Non-pigmented ciliary epithelial cell (primary cell): ENCODE data around the gene CC2D2A.
"Not testable (repeated sequence)": the region's sequence is repeated elsewhere in the genome, so short reads cannot be mapped to it uniquely, and the experiment has no call there.

Experiments
- DNase-seq: peaks from one replicate; pipeline ENCODE4 v3.0.0-alpha.2; 2010; ENCODE audit warnings: low read depth

CC2D2A gene

GRCh38 chr4:15516494-15516893 is 46.8 kb downstream of the CC2D2A start:
- no peak for DNase-seq

- DNase-seq: not testable (repeated sequence)
Observed at GRCh38 chr4:15517681-15518080, 48.0 kb downstream of the CC2D2A start.

GRCh38 chr4:15521442-15522039 is 51.9 kb downstream of the CC2D2A start:
- DNase-seq: no peak

- no peak for DNase-seq
Observed at GRCh38 chr4:15525080-15525479, 55.4 kb downstream of the CC2D2A start.

- no peak for DNase-seq
Observed at GRCh38 chr4:15526924-15527592, 57.4 kb downstream of the CC2D2A start.

- no peak for DNase-seq
Observed at GRCh38 chr4:15531792-15532191, 62.1 kb downstream of the CC2D2A start.

- DNase-seq: no peak
Observed at GRCh38 chr4:15533817-15534216, 64.1 kb downstream of the CC2D2A start.

GRCh38 chr4:15535599-15535998 is 65.9 kb downstream of the CC2D2A start:
- no peak for DNase-seq

- no peak for DNase-seq
Observed at GRCh38 chr4:15536552-15537499, 67.1 kb downstream of the CC2D2A start.

- DNase-seq: no peak
Observed at GRCh38 chr4:15541941-15542340, 72.3 kb downstream of the CC2D2A start.

- DNase-seq: no peak
Observed at GRCh38 chr4:15542760-15543159, 73.1 kb downstream of the CC2D2A start.

GRCh38 chr4:15543537-15544247 is 74.0 kb downstream of the CC2D2A start:
- DNase-seq: no peak

- no peak for DNase-seq
Observed at GRCh38 chr4:15544248-15544729, 74.6 kb downstream of the CC2D2A start.

GRCh38 chr4:15545371-15545770 is 75.7 kb downstream of the CC2D2A start:
- DNase-seq: no peak

- DNase-seq: no peak
Observed at GRCh38 chr4:15547392-15547791, 77.7 kb downstream of the CC2D2A start.

- DNase-seq: no peak
Observed at GRCh38 chr4:15550491-15550890, 80.8 kb downstream of the CC2D2A start.

GRCh38 chr4:15551740-15552446 is 82.2 kb downstream of the CC2D2A start:
- DNase-seq: no peak

- no peak for DNase-seq
Observed at GRCh38 chr4:15552557-15553362, 83.1 kb downstream of the CC2D2A start.

GRCh38 chr4:15556511-15557092 is 86.9 kb downstream of the CC2D2A start:
- DNase-seq: no peak
